EH (cell line): Measurements from ENCODE around the gene KRT6B.
"Not testable (repeated sequence)": the region's sequence is repeated elsewhere in the genome, so short reads cannot be mapped to it uniquely, and the experiment has no call there.

ENCODE experiments used
- DNase-seq: peaks from one replicate; pipeline ENCODE4 v3.0.0-alpha.2; 2015; ENCODE audit warnings: low read depth

KRT6B gene

GRCh38 chr12:52452101-52452500 lies at the start of gene KRT6B:
Gene KRT6B (minus strand): TSS chr12:52452146. CDS start chr12:52452078, 68 bp downstream.
- DNase-seq: no peak

GRCh38 chr12:52501490-52501889 lies 49.5 kb upstream of the KRT6B start:
- DNase-seq: peak; percentile 13

- DNase-seq: not testable (repeated sequence)
Observed at GRCh38 chr12:52500574-52500973, 48.6 kb upstream of the KRT6B start.

- DNase-seq: peak; percentile 36
Observed at GRCh38 chr12:52499806-52500560, 48.0 kb upstream of the KRT6B start.

- DNase-seq: no peak
Observed at GRCh38 chr12:52498946-52499345, 47.0 kb upstream of the KRT6B start.

- no peak for DNase-seq
Observed at GRCh38 chr12:52497975-52498374, 46.0 kb upstream of the KRT6B start.

- peak; percentile 83 for DNase-seq
Observed at GRCh38 chr12:52496590-52497071, 44.7 kb upstream of the KRT6B start.

GRCh38 chr12:52496054-52496453 lies 44.1 kb upstream of the KRT6B start:
- peak; percentile 25 for DNase-seq

GRCh38 chr12:52495389-52495788 lies 43.4 kb upstream of the KRT6B start:
- DNase-seq: peak; percentile 5

- peak; percentile 75 for DNase-seq
Observed at GRCh38 chr12:52494518-52494917, 42.6 kb upstream of the KRT6B start.

GRCh38 chr12:52494100-52494499 lies 42.2 kb upstream of the KRT6B start:
- no peak for DNase-seq

GRCh38 chr12:52493172-52493571 lies 41.2 kb upstream of the KRT6B start, which contains the start of gene KRT6A:
Gene KRT6A (minus strand): TSS chr12:52493257. CDS start chr12:52493188, 69 bp downstream.
- DNase-seq: no peak

GRCh38 chr12:52492405-52492804 lies 40.5 kb upstream of the KRT6B start:
- not testable (repeated sequence) for DNase-seq

- not testable (repeated sequence) for DNase-seq
Observed at GRCh38 chr12:52491495-52491894, 39.5 kb upstream of the KRT6B start.

- no peak for DNase-seq
Observed at GRCh38 chr12:52488736-52489135, 36.8 kb upstream of the KRT6B start.

- DNase-seq: not testable (repeated sequence)
Observed at GRCh38 chr12:52487744-52488443, 35.9 kb upstream of the KRT6B start.

GRCh38 chr12:52487211-52487610 lies 35.3 kb upstream of the KRT6B start:
- DNase-seq: no peak

GRCh38 chr12:52486166-52487105 lies 34.5 kb upstream of the KRT6B start:
- DNase-seq: no peak

GRCh38 chr12:52480073-52480472 lies 28.1 kb upstream of the KRT6B start:
- DNase-seq: no peak

- no peak for DNase-seq
Observed at GRCh38 chr12:52477651-52478050, 25.7 kb upstream of the KRT6B start.

- DNase-seq: no peak
Observed at GRCh38 chr12:52474212-52474611, 22.3 kb upstream of the KRT6B start.

GRCh38 chr12:52473768-52474167 lies 21.8 kb upstream of the KRT6B start, which contains the start of gene KRT6C:
Gene KRT6C (minus strand): TSS chr12:52473805. CDS start chr12:52473737, 68 bp downstream.
- DNase-seq: no peak
